ENCODE measurements around the gene TLE1.

The TLE1 gene

GRCh38 chr9:81626511-81626910 lies 62.8 kb downstream of the TLE1 start:
- no peak for TF ChIP-seq CTCF (IDR thresholded peaks at IDR 0.05; ENCODE audit: low read depth, low read length)
- no peak overlapping the region for H3K4me3 ChIP-seq (replicated peaks in 1 of 2; ENCODE audit: low read depth in 2 of 2, low read length in 2 of 2)
- DNase-seq (ENCODE audit: low read depth in 2 of 2) = peak in 1 of 2 donors; percentile 34

GRCh38 chr9:81625969-81626368 lies 63.4 kb downstream of the TLE1 start:
- no peak for DNase-seq (ENCODE audit: low read depth in 2 of 2)
- no peak for TF ChIP-seq CTCF (IDR thresholded peaks at IDR 0.05; ENCODE audit: low read depth, low read length)
- no peak overlapping the region for H3K4me3 ChIP-seq (replicated peaks in 1 of 2; ENCODE audit: low read depth in 2 of 2, low read length in 2 of 2)

- DNase-seq (ENCODE audit: low read depth in 2 of 2) = no peak
- no peak for TF ChIP-seq CTCF (IDR thresholded peaks at IDR 0.05; ENCODE audit: low read depth, low read length)
- H3K4me3 ChIP-seq (replicated peaks in 1 of 2; ENCODE audit: low read depth in 2 of 2, low read length in 2 of 2) = no peak overlapping the region
Observed at GRCh38 chr9:81623778-81624177, 65.6 kb downstream of the TLE1 start.

GRCh38 chr9:81622471-81623255 lies 66.7 kb downstream of the TLE1 start:
- DNase-seq (ENCODE audit: low read depth in 2 of 2) = no peak
- no peak for TF ChIP-seq CTCF (IDR thresholded peaks at IDR 0.05; ENCODE audit: low read depth, low read length)
- no peak overlapping the region for H3K4me3 ChIP-seq (replicated peaks in 1 of 2; ENCODE audit: low read depth in 2 of 2, low read length in 2 of 2)

- H3K4me3 ChIP-seq (replicated peaks in 1 of 2; ENCODE audit: low read depth in 2 of 2, low read length in 2 of 2) = no peak overlapping the region
- TF ChIP-seq CTCF (IDR thresholded peaks at IDR 0.05; ENCODE audit: low read depth, low read length) = no peak
- no peak for DNase-seq (ENCODE audit: low read depth in 2 of 2)
Observed at GRCh38 chr9:81621785-81622259, 67.5 kb downstream of the TLE1 start.

- DNase-seq (ENCODE audit: low read depth in 2 of 2) = no peak
- H3K4me3 ChIP-seq (replicated peaks in 1 of 2; ENCODE audit: low read depth in 2 of 2, low read length in 2 of 2) = no peak overlapping the region
- TF ChIP-seq CTCF (IDR thresholded peaks at IDR 0.05; ENCODE audit: low read depth, low read length) = no peak
Observed at GRCh38 chr9:81621118-81621517, 68.2 kb downstream of the TLE1 start.

All from cardiac fibroblast (primary cell).